CD4-positive, alpha-beta T cell treated with Interleukin-6 for 4 hours (primary cell): Measurements from ENCODE around the gene ADAT3.

Source experiments
- DNase-seq: peaks from one replicate; pipeline ENCODE4 v3.0.0-alpha.2; 2020; ENCODE audit warnings: mixed read lengths

ADAT3 gene

GRCh38 chr19:1917146-1917545 lies 11.9 kb downstream of the ADAT3 start:
- DNase-seq: no peak

GRCh38 chr19:1917926-1918325 lies 12.7 kb downstream of the ADAT3 start:
- DNase-seq: no peak

GRCh38 chr19:1918975-1919374 lies 13.8 kb downstream of the ADAT3 start:
- no peak for DNase-seq

GRCh38 chr19:1920644-1921043 lies 15.4 kb downstream of the ADAT3 start:
- no peak for DNase-seq

GRCh38 chr19:1921326-1921725 lies 16.1 kb downstream of the ADAT3 start:
- DNase-seq: no peak

GRCh38 chr19:1921825-1922224 lies 16.6 kb downstream of the ADAT3 start:
- no peak for DNase-seq

GRCh38 chr19:1922803-1923202 lies 17.6 kb downstream of the ADAT3 start:
- DNase-seq: no peak

- peak; percentile 51 for DNase-seq
Observed at GRCh38 chr19:1923319-1923718, 18.1 kb downstream of the ADAT3 start.

GRCh38 chr19:1924320-1924961 lies 19.2 kb downstream of the ADAT3 start:
- no peak for DNase-seq

- no peak for DNase-seq
Observed at GRCh38 chr19:1925544-1925943, 20.3 kb downstream of the ADAT3 start.

GRCh38 chr19:1929021-1929742 lies 24.0 kb downstream of the ADAT3 start:
- DNase-seq: peak; percentile 86

GRCh38 chr19:1931445-1931844 lies 26.2 kb downstream of the ADAT3 start:
- no peak for DNase-seq

GRCh38 chr19:1932395-1932794 lies 27.2 kb downstream of the ADAT3 start:
- no peak for DNase-seq

- DNase-seq: no peak
Observed at GRCh38 chr19:1933244-1933643, 28.0 kb downstream of the ADAT3 start.

- DNase-seq: no peak
Observed at GRCh38 chr19:1933942-1934341, 28.7 kb downstream of the ADAT3 start.

GRCh38 chr19:1935484-1936208 lies 30.4 kb downstream of the ADAT3 start:
- DNase-seq: no peak

- DNase-seq: no peak
Observed at GRCh38 chr19:1936430-1936829, 31.2 kb downstream of the ADAT3 start.

- no peak for DNase-seq
Observed at GRCh38 chr19:1936916-1937610, 31.9 kb downstream of the ADAT3 start.

GRCh38 chr19:1938071-1938470 lies 32.9 kb downstream of the ADAT3 start:
- no peak for DNase-seq

GRCh38 chr19:1941146-1942077 lies 36.2 kb downstream of the ADAT3 start, which contains the start of gene CSNK1G2:
Gene CSNK1G2 (plus strand): TSS chr19:1941172. CDS start chr19:1969773, 28,601 bp downstream.
- no peak for DNase-seq

GRCh38 chr19:1942078-1942933 lies 37.1 kb downstream of the ADAT3 start:
- DNase-seq: peak; percentile 81
